HEK293 (cell line): ENCODE data around the gene ANKRD37.

Source experiments
- AEBP2 ChIP-seq: fragments of 450-650 bp; formaldehyde crosslinking; IDR thresholded peaks from 2 replicates; pipeline ENCODE4 v1.5.1; 2016; ENCODE audit warnings: missing biosample characterization, missing genetic modification characterization, borderline replicate concordance
- BCL11B ChIP-seq: fragments of 450-650 bp; formaldehyde crosslinking; IDR thresholded peaks from 2 replicates; pipeline ENCODE4 v1.5.1; 2016; ENCODE audit warnings: low read depth, missing biosample characterization, missing genetic modification characterization
- HIC1 ChIP-seq: fragments of 450-650 bp; formaldehyde crosslinking; IDR thresholded peaks from 2 replicates; pipeline ENCODE4 v1.5.1; 2016; ENCODE audit warnings: missing biosample characterization, missing genetic modification characterization
- HOXA7 ChIP-seq: sonication (generic); formaldehyde crosslinking; IDR thresholded peaks from 2 replicates; pipeline ENCODE4 v1.8.1; 2022; ENCODE audit warnings: missing genetic modification reagents, borderline replicate concordance
- HOXD13 ChIP-seq: sonication (generic); formaldehyde crosslinking; IDR thresholded peaks from 2 replicates; pipeline ENCODE4 v1.8.0; 2022; ENCODE audit warnings: missing genetic modification reagents, borderline replicate concordance
- INSM2 ChIP-seq: fragments of 450-650 bp; formaldehyde crosslinking; IDR thresholded peaks from 2 replicates; pipeline ENCODE4 v1.5.1; 2016; ENCODE audit warnings: missing biosample characterization, missing genetic modification characterization
- KLF9 ChIP-seq: fragments of 450-650 bp; formaldehyde crosslinking; IDR thresholded peaks from 2 replicates; pipeline ENCODE4 v1.5.1; 2016; ENCODE audit warnings: missing biosample characterization, missing genetic modification characterization, low read depth
- PATZ1 ChIP-seq: fragments of 450-650 bp; formaldehyde crosslinking; IDR thresholded peaks from 2 replicates; pipeline ENCODE4 v1.5.1; 2016; ENCODE audit warnings: missing biosample characterization, missing genetic modification characterization
- REPIN1 ChIP-seq: fragments of 450-650 bp; formaldehyde crosslinking; IDR thresholded peaks from 2 replicates; pipeline ENCODE4 v1.5.1; 2017; ENCODE audit warnings: missing biosample characterization, missing genetic modification characterization, low read depth
- YY1 ChIP-seq: fragments of 450-650 bp; formaldehyde crosslinking; IDR thresholded peaks from 2 replicates; pipeline ENCODE4 v1.5.1; 2018; ENCODE audit warnings: missing biosample characterization, missing genetic modification characterization
- ZBTB49 ChIP-seq: fragments of 450-650 bp; formaldehyde crosslinking; IDR thresholded peaks from 2 replicates; pipeline ENCODE4 v1.5.1; 2016; ENCODE audit warnings: missing biosample characterization, missing genetic modification characterization, low read depth
- ZFHX2 ChIP-seq: fragments of 450-650 bp; formaldehyde crosslinking; conservative IDR thresholded peaks from 2 replicates; pipeline ENCODE4 v1.5.1; 2016; ENCODE audit warnings: missing biosample characterization, missing genetic modification characterization
- ZNF112 ChIP-seq: fragments of 450-650 bp; formaldehyde crosslinking; IDR thresholded peaks from 2 replicates; pipeline ENCODE4 v1.5.0; 2017; ENCODE audit warnings: missing biosample characterization, missing genetic modification characterization
- ZNF169 ChIP-seq: fragments of 450-650 bp; formaldehyde crosslinking; IDR thresholded peaks from 2 replicates; pipeline ENCODE4 v1.5.1; 2016; ENCODE audit warnings: missing biosample characterization, missing genetic modification characterization
- ZNF18 ChIP-seq: fragments of 450-650 bp; formaldehyde crosslinking; IDR thresholded peaks from 2 replicates; pipeline ENCODE4 v1.5.1; 2016; ENCODE audit warnings: missing biosample characterization, missing genetic modification characterization
- ZNF2 ChIP-seq: fragments of 450-650 bp; formaldehyde crosslinking; IDR thresholded peaks from 2 replicates; pipeline ENCODE4 v1.5.1; 2016; ENCODE audit warnings: missing biosample characterization, missing genetic modification characterization
- ZNF23 ChIP-seq: fragments of 450-650 bp; formaldehyde crosslinking; IDR thresholded peaks from 2 replicates; pipeline ENCODE4 v1.5.1; 2016; ENCODE audit warnings: missing biosample characterization, missing genetic modification characterization, borderline replicate concordance
- ZNF239 ChIP-seq: fragments of 450-650 bp; formaldehyde crosslinking; IDR thresholded peaks from 2 replicates; pipeline ENCODE4 v1.5.1; 2016; ENCODE audit warnings: missing biosample characterization, missing genetic modification characterization
- ZNF311 ChIP-seq: fragments of 450-650 bp; formaldehyde crosslinking; IDR thresholded peaks from 2 replicates; pipeline ENCODE4 v1.5.1; 2017; ENCODE audit warnings: missing biosample characterization, missing genetic modification characterization, borderline replicate concordance
- ZNF335 ChIP-seq: fragments of 450-650 bp; formaldehyde crosslinking; conservative IDR thresholded peaks from 2 replicates; pipeline ENCODE4 v1.5.1; 2016; ENCODE audit warnings: missing biosample characterization, missing genetic modification characterization
- ZNF394 ChIP-seq: fragments of 450-650 bp; formaldehyde crosslinking; IDR thresholded peaks from 2 replicates; pipeline ENCODE4 v1.5.1; 2016; ENCODE audit warnings: missing biosample characterization, missing genetic modification characterization, mild to moderate bottlenecking, moderate library complexity, borderline replicate concordance
- ZNF423 ChIP-seq: fragments of 450-650 bp; formaldehyde crosslinking; IDR thresholded peaks from 2 replicates; pipeline ENCODE4 v1.5.1; 2016; ENCODE audit warnings: missing biosample characterization, missing genetic modification characterization
- ZNF433 ChIP-seq: fragments of 450-650 bp; formaldehyde crosslinking; IDR thresholded peaks from 2 replicates; pipeline ENCODE4 v1.5.1; 2016; ENCODE audit warnings: missing biosample characterization, missing genetic modification characterization, low read depth
- ZNF777 ChIP-seq: fragments of 450-650 bp; formaldehyde crosslinking; IDR thresholded peaks from 2 replicates; pipeline ENCODE4 v1.5.1; 2017; ENCODE audit warnings: missing biosample characterization, missing genetic modification characterization, borderline replicate concordance
- ZNF830 ChIP-seq: fragments of 450-650 bp; IDR thresholded peaks from 2 replicates; pipeline ENCODE4 v1.5.0; 2018; ENCODE audit warnings: missing biosample characterization, missing genetic modification characterization, low read depth, mild to moderate bottlenecking, moderate library complexity
- ZSCAN5A ChIP-seq: fragments of 450-650 bp; formaldehyde crosslinking; IDR thresholded peaks from 2 replicates; pipeline ENCODE4 v1.5.1; 2016; ENCODE audit warnings: missing biosample characterization, missing genetic modification characterization

The ANKRD37 gene

GRCh38 chr4:185425647-185426352 is 29.2 kb downstream of the ANKRD37 start, which contains the start of gene UFSP2 (continued):
- TF ChIP-seq INSM2 (tag by site-specific recombination) (peak; percentile 95), ZNF777 (tag by site-specific recombination) (no peak), ZNF830 (tag by site-specific recombination) (no peak), ZNF433 (tag by site-specific recombination) (no peak), ZNF423 (tag by site-specific recombination) (no peak), AEBP2 (tag by site-specific recombination) (no peak), HIC1 (0 out of 2 replicates have a peak, but pooled peaks have one; percentile 39), ZNF18 (tag by site-specific recombination) (no peak), HOXA7 (CRISPR knock-in tag) (no peak), ZNF239 (no peak), ZNF394 (peak; percentile 55), ZNF335 (tag by site-specific recombination) (peak; percentile 99), HOXD13 (CRISPR knock-in tag) (no peak), ZFHX2 (tag by site-specific recombination) (peak; percentile 69), ZSCAN5A (no peak), ZNF23 (tag by site-specific recombination) (no peak), ZNF169 (tag by site-specific recombination) (no peak), ZNF2 (tag by site-specific recombination) (no peak), ZBTB49 (tag by site-specific recombination) (no peak), PATZ1 (tag by site-specific recombination) (peak; percentile 69), KLF9 (tag by site-specific recombination) (peak; percentile 62; the same call in 1 of the 2 replicates), ZNF311 (tag by site-specific recombination) (no peak), BCL11B (tag by site-specific recombination) (no peak), YY1 (peak; percentile 80), REPIN1 (tag by site-specific recombination) (no peak), ZNF112 (tag by site-specific recombination) (no peak)
